Right atrium auricular region (tissue), 2 donors: ENCODE results near the gene OXGR1. TPM values are rescaled to one million over a fixed set of nuclear protein-coding genes. Genes with fewer than 3 reads are reported as not detected.

ENCODE experiments used
- DNase-seq: peaks from one replicate; pipeline ENCODE4 v3.0.0-alpha.2; 2019; ENCODE audit warnings: low spot score
- H3K27ac ChIP-seq, 2 donors: fragments of 200-600 bp; sonication (generic); 1 replicate in 1 of 2; 2 replicates in 1 of 2; pipeline ENCODE4 v1.5.1; 2016 to 2019
- H3K27me3 ChIP-seq, 2 donors: fragments of 200-600 bp; sonication (generic); one replicate each; pipeline versions ENCODE4 v1.5.1 to v1.6.0; 2017 to 2019
- H3K36me3 ChIP-seq: fragments of 200-600 bp; sonication (generic); one replicate; pipeline ENCODE4 v1.5.1; 2016
- H3K4me1 ChIP-seq, 2 donors: fragments of 200-600 bp; sonication (generic); one replicate each; pipeline versions ENCODE4 v1.5.1 to v1.6.0; 2017 to 2019
- H3K4me3 ChIP-seq, 2 donors: fragments of 200-600 bp; sonication (generic); 1 replicate in 1 of 2; 2 replicates in 1 of 2; pipeline ENCODE4 v1.5.1; 2017 to 2019; ENCODE audit warnings: mild to moderate bottlenecking in 1 of 2, moderate library complexity in 1 of 2
- H3K9me3 ChIP-seq, 2 donors: fragments of 200-600 bp; sonication (generic); one replicate each; pipeline ENCODE4 v1.5.1; 2019
- CTCF ChIP-seq, 2 donors: fragments of 200-600 bp; sonication (generic); IDR thresholded peaks; one replicate each; pipeline ENCODE4 v1.5.1; 2019; ENCODE audit warnings: antibody characterized with exemption in 2 of 2
- total RNA-seq, 2 donors: library from RNA; depleted of rRNA; stranded (reverse); fragments of >200 nt; gene quantifications; one replicate each; pipeline ENCODE4 v1.1.0, GENCODE V29; 2016

Gene OXGR1
- total RNA-seq, 2 donors from 2014 or later, result 2.4 TPM; not detected in 1

GRCh38 chr13:96948127-96948526 lies 46.1 kb downstream of the OXGR1 start:
- no peak for TF ChIP-seq CTCF (IDR thresholded peaks at IDR 0.05)

GRCh38 chr13:96947343-96947910 lies 46.8 kb downstream of the OXGR1 start:
- TF ChIP-seq CTCF (IDR thresholded peaks at IDR 0.05), result no peak
- no peak for DNase-seq
- Histone ChIP-seq H3K9me3 (no peaks in the 10 kb centered on the region), H3K27me3 (no peaks in the 10 kb centered on the region), H3K36me3 (no peaks in the 10 kb centered on the region), H3K4me1 (no peaks in the 10 kb centered on the region), H3K4me3 (no peak overlapping the region), H3K27ac (no peak overlapping the region)

More at GRCh38 chr13:96948127-96948526, 46.1 kb downstream of the OXGR1 start:
- Histone ChIP-seq H3K9me3 (no peaks in the 10 kb centered on the region), H3K27ac (no peak overlapping the region), H3K4me3 (no peak overlapping the region), H3K36me3 (no peaks in the 10 kb centered on the region), H3K4me1 (no peaks in the 10 kb centered on the region), H3K27me3 (no peaks in the 10 kb centered on the region)
- DNase-seq, result no peak

- no peak for TF ChIP-seq CTCF (IDR thresholded peaks at IDR 0.05)
- H3K4me1 ChIP-seq, result no peaks in the 10 kb centered on the region
- no peak for DNase-seq
- H3K27me3 ChIP-seq, result no peaks in the 10 kb centered on the region
- no peaks in the 10 kb centered on the region for H3K36me3 ChIP-seq
- H3K9me3 ChIP-seq, result no peaks in the 10 kb centered on the region
- H3K4me3 ChIP-seq, result no peak overlapping the region
- H3K27ac ChIP-seq, result no peak overlapping the region
Measured at GRCh38 chr13:96946709-96947311, 47.5 kb downstream of the OXGR1 start.

GRCh38 chr13:96940961-96941360 lies 53.3 kb downstream of the OXGR1 start:
- no peak for TF ChIP-seq CTCF (IDR thresholded peaks at IDR 0.05)
- no peaks in the 10 kb centered on the region for H3K4me1 ChIP-seq
- H3K27me3 ChIP-seq, result no peaks in the 10 kb centered on the region
- no peak overlapping the region for H3K4me3 ChIP-seq
- no peaks in the 10 kb centered on the region for H3K36me3 ChIP-seq
- no peak for DNase-seq
- H3K27ac ChIP-seq, result no peak overlapping the region
- no peaks in the 10 kb centered on the region for H3K9me3 ChIP-seq

- Histone ChIP-seq H3K4me1 (no peaks in the 10 kb centered on the region), H3K27me3 (no peaks in the 10 kb centered on the region), H3K27ac (no peak overlapping the region), H3K4me3 (no peak overlapping the region), H3K36me3 (no peaks in the 10 kb centered on the region), H3K9me3 (no peaks in the 10 kb centered on the region)
- no peak for DNase-seq
- TF ChIP-seq CTCF (IDR thresholded peaks at IDR 0.05), result no peak
Measured at GRCh38 chr13:96935901-96936300, 58.4 kb downstream of the OXGR1 start.

Other genes starting within 250 kb of the OXGR1 start
- 10 to 100 TPM; 62.0 to 81.6 TPM for gene MBNL2, start 227.9 kb upstream of the OXGR1 start, total RNA-seq